Measurements from ENCODE around the gene MOV10.
"Not testable (repeated sequence)": the region's sequence is repeated elsewhere in the genome, so short reads cannot be mapped to it uniquely, and the experiment has no call there.

Gene MOV10

GRCh38 chr1:112674440-112674985 is at the start of gene MOV10:
Gene MOV10 (plus strand): TSS chr1:112674659. CDS start chr1:112674913, 254 bp downstream.
- DNase-seq (ENCODE audit: low spot score) = peak; percentile 38

GRCh38 chr1:112625696-112626095 is 48.8 kb upstream of the MOV10 start:
- DNase-seq (ENCODE audit: low spot score) = peak; percentile 32

- DNase-seq (ENCODE audit: low spot score) = no peak
These were observed 48.3 kb upstream of the MOV10 start for GRCh38 chr1:112626193-112626592.

GRCh38 chr1:112626887-112627286 is 47.6 kb upstream of the MOV10 start:
- DNase-seq (ENCODE audit: low spot score) = no peak

GRCh38 chr1:112628516-112628915 is 45.9 kb upstream of the MOV10 start:
- no peak for DNase-seq (ENCODE audit: low spot score)

- no peak for DNase-seq (ENCODE audit: low spot score)
These were observed 45.2 kb upstream of the MOV10 start for GRCh38 chr1:112629256-112629655.

GRCh38 chr1:112633628-112634027 is 40.8 kb upstream of the MOV10 start:
- no peak for DNase-seq (ENCODE audit: low spot score)

- no peak for DNase-seq (ENCODE audit: low spot score)
These were observed 40.1 kb upstream of the MOV10 start for GRCh38 chr1:112634367-112634766.

GRCh38 chr1:112636056-112636455 is 38.4 kb upstream of the MOV10 start:
- DNase-seq (ENCODE audit: low spot score) = no peak

- peak; percentile 14 for DNase-seq (ENCODE audit: low spot score)
These were observed 37.7 kb upstream of the MOV10 start for GRCh38 chr1:112636597-112637253.

GRCh38 chr1:112637254-112638109 is 37.0 kb upstream of the MOV10 start:
- DNase-seq (ENCODE audit: low spot score) = peak; percentile 86

GRCh38 chr1:112638110-112638428 is 36.4 kb upstream of the MOV10 start:
- DNase-seq (ENCODE audit: low spot score) = no peak

- not testable (repeated sequence) for DNase-seq (ENCODE audit: low spot score)
These were observed 34.0 kb upstream of the MOV10 start for GRCh38 chr1:112640437-112640836.

GRCh38 chr1:112643080-112643479 is 31.4 kb upstream of the MOV10 start:
- DNase-seq (ENCODE audit: low spot score) = no peak

GRCh38 chr1:112646225-112646624 is 28.2 kb upstream of the MOV10 start:
- DNase-seq (ENCODE audit: low spot score) = no peak

GRCh38 chr1:112651205-112651604 is 23.3 kb upstream of the MOV10 start:
- no peak for DNase-seq (ENCODE audit: low spot score)

- no peak for DNase-seq (ENCODE audit: low spot score)
These were observed 8.6 kb upstream of the MOV10 start for GRCh38 chr1:112665857-112666256.

- DNase-seq (ENCODE audit: low spot score) = no peak
These were observed 7.5 kb upstream of the MOV10 start for GRCh38 chr1:112666946-112667345.

- DNase-seq (ENCODE audit: low spot score) = no peak
These were observed 2.5 kb upstream of the MOV10 start for GRCh38 chr1:112672009-112672408.

GRCh38 chr1:112672842-112673241 is 1.6 kb upstream of the MOV10 start:
- no peak for DNase-seq (ENCODE audit: low spot score)

- DNase-seq (ENCODE audit: low spot score) = peak; percentile 52
These were observed 643 bp upstream of the MOV10 start for GRCh38 chr1:112673592-112674439.

- peak; percentile 62 for DNase-seq (ENCODE audit: low spot score)
These were observed 698 bp downstream of the MOV10 start for GRCh38 chr1:112674986-112675727.

All from globus pallidus (tissue), 1 donor.